SU-DHL-6 (cell line): ENCODE results near the gene PRM3.

ENCODE experiments used
- EZH2phosphoT487 ChIP-seq: fragments of 200-600 bp; sonication (generic), shearing (Covaris generic); conservative IDR thresholded peaks from 2 replicates; pipeline ENCODE4 v1.6.1; 2018; ENCODE audit warnings: mild to moderate bottlenecking, antibody characterized with exemption, low read length, moderate library complexity, mixed read lengths
- TF ChIP-seq, protein P1 (sequence below): fragments of 200-600 bp; sonication (generic); IDR thresholded peaks from one replicate; pipeline ENCODE4 v1.5.1; 2017; ENCODE audit warnings: antibody characterized with exemption, mild to moderate bottlenecking, low read length, moderate library complexity; ENCODE audit not compliant: insufficient read depth, poor library complexity, severe bottlenecking

DNA sequence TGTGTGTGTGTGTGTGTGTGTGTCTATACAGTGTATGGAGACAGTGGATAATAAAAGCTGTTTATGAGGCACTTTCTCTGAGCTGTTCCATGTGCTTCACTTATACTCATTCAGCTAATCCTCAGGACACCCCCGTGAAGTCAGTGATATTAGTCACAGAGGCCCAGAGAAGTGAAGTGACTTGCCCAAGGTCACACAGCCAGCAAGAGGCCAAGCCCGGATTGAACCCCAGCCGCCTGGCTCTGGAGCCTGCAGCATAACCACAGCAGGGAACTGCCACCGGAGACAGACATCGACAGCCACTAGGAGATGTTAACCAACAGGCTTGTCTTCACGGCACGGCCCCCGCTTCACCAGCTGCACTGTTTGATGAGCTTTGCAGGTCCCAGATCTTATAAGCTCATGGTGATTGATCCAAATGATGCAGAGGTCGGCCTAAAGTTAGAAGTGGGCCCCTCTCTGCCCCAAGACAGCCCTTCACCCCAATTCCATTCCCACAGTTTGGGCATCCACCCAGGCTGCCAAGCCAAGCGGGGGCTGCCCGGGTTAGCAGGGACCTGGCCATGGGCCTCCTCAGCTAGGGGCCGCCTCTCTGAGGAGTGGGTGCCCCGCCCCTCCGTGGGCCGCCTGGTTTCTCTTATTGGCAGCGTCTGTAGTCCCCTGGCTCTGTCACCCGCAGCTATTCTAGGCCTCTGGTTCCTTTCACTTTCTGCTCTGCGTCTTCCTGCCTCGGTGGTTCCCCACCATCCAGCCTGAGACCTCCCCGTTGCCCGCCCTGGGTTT, 48.3 kb downstream of the PRM3 start:
- TF ChIP-seq, protein P1, sequence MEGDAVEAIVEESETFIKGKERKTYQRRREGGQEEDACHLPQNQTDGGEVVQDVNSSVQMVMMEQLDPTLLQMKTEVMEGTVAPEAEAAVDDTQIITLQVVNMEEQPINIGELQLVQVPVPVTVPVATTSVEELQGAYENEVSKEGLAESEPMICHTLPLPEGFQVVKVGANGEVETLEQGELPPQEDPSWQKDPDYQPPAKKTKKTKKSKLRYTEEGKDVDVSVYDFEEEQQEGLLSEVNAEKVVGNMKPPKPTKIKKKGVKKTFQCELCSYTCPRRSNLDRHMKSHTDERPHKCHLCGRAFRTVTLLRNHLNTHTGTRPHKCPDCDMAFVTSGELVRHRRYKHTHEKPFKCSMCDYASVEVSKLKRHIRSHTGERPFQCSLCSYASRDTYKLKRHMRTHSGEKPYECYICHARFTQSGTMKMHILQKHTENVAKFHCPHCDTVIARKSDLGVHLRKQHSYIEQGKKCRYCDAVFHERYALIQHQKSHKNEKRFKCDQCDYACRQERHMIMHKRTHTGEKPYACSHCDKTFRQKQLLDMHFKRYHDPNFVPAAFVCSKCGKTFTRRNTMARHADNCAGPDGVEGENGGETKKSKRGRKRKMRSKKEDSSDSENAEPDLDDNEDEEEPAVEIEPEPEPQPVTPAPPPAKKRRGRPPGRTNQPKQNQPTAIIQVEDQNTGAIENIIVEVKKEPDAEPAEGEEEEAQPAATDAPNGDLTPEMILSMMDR: no peak
- no peak for TF ChIP-seq EZH2phosphoT487
